ENCODE measurements around the gene NSD1.

GRCh38 chr5:177220576-177220975 is 87.0 kb downstream of the NSD1 start:
- TF ChIP-seq, protein P1, sequence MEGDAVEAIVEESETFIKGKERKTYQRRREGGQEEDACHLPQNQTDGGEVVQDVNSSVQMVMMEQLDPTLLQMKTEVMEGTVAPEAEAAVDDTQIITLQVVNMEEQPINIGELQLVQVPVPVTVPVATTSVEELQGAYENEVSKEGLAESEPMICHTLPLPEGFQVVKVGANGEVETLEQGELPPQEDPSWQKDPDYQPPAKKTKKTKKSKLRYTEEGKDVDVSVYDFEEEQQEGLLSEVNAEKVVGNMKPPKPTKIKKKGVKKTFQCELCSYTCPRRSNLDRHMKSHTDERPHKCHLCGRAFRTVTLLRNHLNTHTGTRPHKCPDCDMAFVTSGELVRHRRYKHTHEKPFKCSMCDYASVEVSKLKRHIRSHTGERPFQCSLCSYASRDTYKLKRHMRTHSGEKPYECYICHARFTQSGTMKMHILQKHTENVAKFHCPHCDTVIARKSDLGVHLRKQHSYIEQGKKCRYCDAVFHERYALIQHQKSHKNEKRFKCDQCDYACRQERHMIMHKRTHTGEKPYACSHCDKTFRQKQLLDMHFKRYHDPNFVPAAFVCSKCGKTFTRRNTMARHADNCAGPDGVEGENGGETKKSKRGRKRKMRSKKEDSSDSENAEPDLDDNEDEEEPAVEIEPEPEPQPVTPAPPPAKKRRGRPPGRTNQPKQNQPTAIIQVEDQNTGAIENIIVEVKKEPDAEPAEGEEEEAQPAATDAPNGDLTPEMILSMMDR (IDR thresholded peaks at IDR 0.05), result no peak
- TF ChIP-seq POLR2A (IDR thresholded peaks at IDR 0.05), result no peak
